ENCODE measurements around the gene IL37. TPM values are rescaled to one million over a fixed set of nuclear protein-coding genes. Genes with fewer than 3 reads are reported as not detected.

The IL37 gene
- total and polyA plus RNA-seq, 10 donors = not detected

DNA sequence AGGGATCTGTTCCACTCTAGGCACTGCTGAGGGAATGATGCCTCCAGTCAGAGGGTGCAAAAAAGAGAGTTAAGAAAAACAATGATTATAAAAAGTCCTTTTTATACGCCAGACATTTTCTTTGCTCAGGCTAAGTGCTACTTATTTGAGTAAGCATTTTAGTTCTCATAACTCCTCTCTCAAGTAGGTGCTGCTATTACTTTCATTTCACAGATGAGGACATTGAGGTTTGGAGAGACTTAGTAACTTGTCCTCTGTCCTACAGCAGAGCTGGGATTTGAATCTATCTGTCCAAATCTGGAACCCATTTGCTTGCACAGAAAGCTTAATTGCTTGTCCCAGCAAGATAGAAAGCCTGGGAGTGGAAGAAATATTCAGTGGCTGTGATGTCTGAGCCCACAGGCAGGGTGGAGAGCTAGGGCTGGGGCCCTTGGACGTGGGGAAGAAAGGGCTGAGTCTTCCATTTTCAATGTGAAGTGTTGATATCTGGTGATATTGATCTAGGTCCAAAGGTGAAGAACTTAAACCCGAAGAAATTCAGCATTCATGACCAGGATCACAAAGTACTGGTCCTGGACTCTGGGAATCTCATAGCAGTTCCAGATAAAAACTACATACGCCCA lies 5.8 kb downstream of the IL37 start:
- Histone ChIP-seq H3K27ac (peak overlapping the region in 2 of 8 donors; percentile 34 to 45), H3K4me1 (no peaks in the 10 kb centered on the region), H3K27me3 (replicated peaks in 1 of 7) (peaks cover 0 to 3% (median 0%) of the 10 kb centered on the region in 7 donors), H3K36me3 (no peaks in the 10 kb centered on the region), H3K4me3 (no peak overlapping the region), H3K9me3 (peaks cover 0 to 6% (median 0%) of the 10 kb centered on the region in 8 donors)
- WGBS, 5 donors = 78 to 90% (median 89%) methylated on average over 4 of the region's 4 CpGs
- intact Hi-C loops (cut with DNase I; ENCODE audit: low total_unique reads) = no loop called here
- no peak for TF ChIP-seq POLR2AphosphoS5 (IDR thresholded peaks at IDR 0.05)
- no peak for TF ChIP-seq POLR2A (IDR thresholded peaks at IDR 0.05)
- TF ChIP-seq, protein P1, sequence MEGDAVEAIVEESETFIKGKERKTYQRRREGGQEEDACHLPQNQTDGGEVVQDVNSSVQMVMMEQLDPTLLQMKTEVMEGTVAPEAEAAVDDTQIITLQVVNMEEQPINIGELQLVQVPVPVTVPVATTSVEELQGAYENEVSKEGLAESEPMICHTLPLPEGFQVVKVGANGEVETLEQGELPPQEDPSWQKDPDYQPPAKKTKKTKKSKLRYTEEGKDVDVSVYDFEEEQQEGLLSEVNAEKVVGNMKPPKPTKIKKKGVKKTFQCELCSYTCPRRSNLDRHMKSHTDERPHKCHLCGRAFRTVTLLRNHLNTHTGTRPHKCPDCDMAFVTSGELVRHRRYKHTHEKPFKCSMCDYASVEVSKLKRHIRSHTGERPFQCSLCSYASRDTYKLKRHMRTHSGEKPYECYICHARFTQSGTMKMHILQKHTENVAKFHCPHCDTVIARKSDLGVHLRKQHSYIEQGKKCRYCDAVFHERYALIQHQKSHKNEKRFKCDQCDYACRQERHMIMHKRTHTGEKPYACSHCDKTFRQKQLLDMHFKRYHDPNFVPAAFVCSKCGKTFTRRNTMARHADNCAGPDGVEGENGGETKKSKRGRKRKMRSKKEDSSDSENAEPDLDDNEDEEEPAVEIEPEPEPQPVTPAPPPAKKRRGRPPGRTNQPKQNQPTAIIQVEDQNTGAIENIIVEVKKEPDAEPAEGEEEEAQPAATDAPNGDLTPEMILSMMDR (IDR thresholded peaks at IDR 0.05 in 8 of 11, conservative IDR thresholded peaks at IDR 0.05 in 3 of 11) = no peak
- no peak for DNase-seq

DNA sequence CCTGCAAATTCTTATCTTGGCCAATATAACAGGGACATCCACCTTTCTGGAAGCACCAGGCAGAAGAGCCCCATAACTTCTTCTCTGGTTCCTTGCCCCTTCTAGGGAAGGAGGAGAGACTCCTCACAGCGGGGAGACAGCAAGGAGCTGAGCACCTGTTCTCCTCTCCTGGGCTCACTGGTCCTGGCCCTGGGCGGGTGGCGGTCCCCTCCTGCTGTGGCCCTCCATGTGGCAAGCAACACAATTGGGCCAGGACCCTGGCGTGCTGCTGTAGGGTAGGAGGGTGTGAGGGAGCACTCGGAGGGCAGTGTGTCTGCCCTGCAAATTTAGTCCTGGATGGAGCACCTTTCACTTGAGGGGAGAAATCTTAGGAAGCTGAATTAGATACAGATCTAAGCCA lies 6.9 kb downstream of the IL37 start:
- TF ChIP-seq POLR2AphosphoS5 (IDR thresholded peaks at IDR 0.05) = no peak
- TF ChIP-seq, protein P1 (IDR thresholded peaks at IDR 0.05 in 8 of 11, conservative IDR thresholded peaks at IDR 0.05 in 3 of 11) = no peak
- no peak for TF ChIP-seq POLR2A (IDR thresholded peaks at IDR 0.05)
- Histone ChIP-seq H3K9me3 (peaks cover 0 to 6% (median 0%) of the 10 kb centered on the region in 8 donors), H3K27me3 (replicated peaks in 1 of 7) (peaks cover 0 to 3% (median 0%) of the 10 kb centered on the region in 7 donors), H3K4me1 (no peaks in the 10 kb centered on the region), H3K4me3 (no peak overlapping the region), H3K27ac (no peak overlapping the region), H3K36me3 (no peaks in the 10 kb centered on the region)
- 89 to 94% (median 94%) methylated on average over 3 to 5 of the region's 5 CpGs for WGBS, 5 donors
- intact Hi-C loops (cut with DNase I; ENCODE audit: low total_unique reads) = no loop called here
- no peak for DNase-seq

DNA sequence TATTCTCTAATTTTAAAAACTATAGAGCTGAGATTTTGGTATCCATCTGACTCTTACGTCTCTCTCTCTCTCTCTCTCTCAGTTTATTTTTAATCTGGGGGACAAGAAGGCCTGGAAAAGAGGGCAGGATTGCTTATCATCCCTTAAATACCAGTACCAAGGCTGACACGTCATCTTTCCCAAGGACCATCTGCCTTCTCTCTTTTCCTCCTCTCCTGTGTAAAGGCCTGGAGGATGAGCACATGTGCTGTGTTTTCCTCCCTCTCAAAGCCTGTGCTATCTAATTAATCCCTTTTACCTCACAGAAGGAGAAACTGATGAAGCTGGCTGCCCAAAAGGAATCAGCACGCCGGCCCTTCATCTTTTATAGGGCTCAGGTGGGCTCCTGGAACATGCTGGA lies 7.3 kb downstream of the IL37 start:
- 87 to 96% (median 92%) methylated on average over 4 of the region's 4 CpGs for WGBS, 5 donors
- Histone ChIP-seq H3K27ac (no peak overlapping the region), H3K4me3 (no peak overlapping the region), H3K9me3 (peaks cover 0 to 6% (median 0%) of the 10 kb centered on the region in 8 donors), H3K36me3 (no peaks in the 10 kb centered on the region), H3K27me3 (replicated peaks in 1 of 7) (peaks cover 0 to 3% (median 0%) of the 10 kb centered on the region in 7 donors), H3K4me1 (no peaks in the 10 kb centered on the region)
- TF ChIP-seq POLR2A (IDR thresholded peaks at IDR 0.05) (no peak), POLR2AphosphoS5 (IDR thresholded peaks at IDR 0.05) (no peak)
- TF ChIP-seq, protein P1 (IDR thresholded peaks at IDR 0.05 in 8 of 11, conservative IDR thresholded peaks at IDR 0.05 in 3 of 11) = no peak
- no peak for DNase-seq
- intact Hi-C loops (cut with DNase I; ENCODE audit: low total_unique reads) = no loop called here

DNA sequence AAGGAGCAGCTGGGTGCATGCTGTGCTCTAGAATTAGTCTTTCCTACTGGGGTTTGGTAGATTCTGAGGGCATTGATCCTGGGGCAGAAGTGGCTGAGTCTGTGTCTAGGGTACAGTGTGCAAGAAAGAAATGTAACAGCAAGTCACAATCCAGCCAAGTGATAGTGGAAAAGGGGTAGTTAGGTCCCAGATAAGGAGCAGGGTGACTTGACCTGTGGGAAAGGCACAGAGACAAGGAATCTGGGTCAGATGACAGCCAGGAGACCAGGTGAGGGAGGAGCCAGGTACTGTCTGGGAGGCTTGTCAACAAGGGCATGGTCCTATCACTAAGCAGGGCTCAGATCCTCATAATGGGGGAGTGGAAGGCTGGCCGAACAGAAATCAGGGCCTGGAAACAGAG lies 8.1 kb downstream of the IL37 start:
- Histone ChIP-seq H3K4me1 (no peaks in the 10 kb centered on the region), H3K27me3 (replicated peaks in 1 of 7) (peaks cover 0 to 3% (median 0%) of the 10 kb centered on the region in 7 donors), H3K27ac (no peak overlapping the region), H3K4me3 (no peak overlapping the region), H3K36me3 (no peaks in the 10 kb centered on the region), H3K9me3 (peaks cover 0 to 6% (median 0%) of the 10 kb centered on the region in 8 donors)
- TF ChIP-seq POLR2A (IDR thresholded peaks at IDR 0.05) (no peak), POLR2AphosphoS5 (IDR thresholded peaks at IDR 0.05) (no peak)
- TF ChIP-seq, protein P1 (IDR thresholded peaks at IDR 0.05 in 8 of 11, conservative IDR thresholded peaks at IDR 0.05 in 3 of 11) = no peak
- DNase-seq = no peak
- intact Hi-C loops (cut with DNase I; ENCODE audit: low total_unique reads) = no loop called here
- 81 to 96% (median 94%) methylated on average over 1 of the region's 1 CpG for WGBS, 5 donors
